Glomerular visceral epithelial cell (primary cell): ENCODE results near the gene STXBP5.
A peak's percentile ranks its signal among the peaks of the same experiment; 100 is the strongest.

ENCODE experiments used
- DNase-seq: peaks from one replicate; pipeline ENCODE4 v3.0.0-alpha.2; 2016; ENCODE audit errors: extremely low spot score

The STXBP5 gene

GRCh38 chr6:147211349-147211748, 7.1 kb downstream of the STXBP5 start:
- DNase-seq = no peak

GRCh38 chr6:147211831-147212230, 7.6 kb downstream of the STXBP5 start:
- no peak for DNase-seq

- no peak for DNase-seq
Measured at GRCh38 chr6:147212622-147213021, 8.4 kb downstream of the STXBP5 start.

- no peak for DNase-seq
Measured at GRCh38 chr6:147213772-147214171, 9.6 kb downstream of the STXBP5 start.

- no peak for DNase-seq
Measured at GRCh38 chr6:147214248-147215227, 10.3 kb downstream of the STXBP5 start.

- no peak for DNase-seq
Measured at GRCh38 chr6:147216915-147217314, 12.7 kb downstream of the STXBP5 start.

DNA sequence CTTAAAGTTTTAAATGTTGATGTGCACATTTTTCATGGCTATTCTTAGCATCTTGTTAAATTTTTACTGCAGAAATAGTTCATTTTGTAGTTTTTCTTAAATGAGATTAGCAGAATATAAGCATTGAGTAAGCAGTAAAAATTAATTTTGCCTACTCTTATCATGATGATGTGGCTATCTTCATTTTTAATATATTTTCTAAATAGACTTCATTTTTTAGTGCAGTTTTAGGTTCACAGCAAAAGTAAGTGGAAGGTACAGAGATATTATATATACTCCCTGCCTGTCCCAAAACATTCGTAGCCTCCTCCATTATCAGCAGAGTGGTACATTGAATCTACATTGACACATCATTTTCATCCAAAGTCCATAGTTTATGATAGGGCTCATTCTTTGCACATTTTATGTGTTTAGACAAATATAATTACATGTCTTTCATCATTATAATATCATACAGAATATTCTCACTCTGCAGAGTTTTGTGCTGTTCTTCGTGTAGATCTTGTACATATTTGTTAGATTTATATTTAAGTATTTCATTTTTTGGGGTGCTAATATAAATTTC, 13.7 kb downstream of the STXBP5 start:
- no peak for DNase-seq

DNA sequence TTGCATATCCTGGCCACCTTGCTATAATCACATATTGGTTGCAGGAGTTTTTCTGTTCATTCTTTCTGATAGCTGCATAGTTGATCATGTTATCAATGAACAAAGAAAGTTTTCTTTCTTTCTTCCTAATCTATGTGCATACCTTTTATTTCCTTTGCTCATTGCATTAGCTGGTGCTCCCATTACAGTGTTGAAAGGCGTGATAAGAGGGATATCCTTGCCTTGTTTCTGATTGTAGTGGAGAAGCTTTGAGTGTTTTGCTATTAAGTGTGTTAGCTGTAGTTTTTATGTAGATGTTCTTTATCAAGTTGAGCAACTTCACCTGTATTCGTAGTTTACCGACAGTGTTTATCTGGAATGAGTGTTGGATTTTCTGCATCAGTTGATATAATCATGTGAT, 14.6 kb downstream of the STXBP5 start:
- DNase-seq = no peak

GRCh38 chr6:147219463-147219862, 15.2 kb downstream of the STXBP5 start:
- no peak for DNase-seq

- no peak for DNase-seq
Measured at GRCh38 chr6:147220345-147220744, 16.1 kb downstream of the STXBP5 start.

DNA sequence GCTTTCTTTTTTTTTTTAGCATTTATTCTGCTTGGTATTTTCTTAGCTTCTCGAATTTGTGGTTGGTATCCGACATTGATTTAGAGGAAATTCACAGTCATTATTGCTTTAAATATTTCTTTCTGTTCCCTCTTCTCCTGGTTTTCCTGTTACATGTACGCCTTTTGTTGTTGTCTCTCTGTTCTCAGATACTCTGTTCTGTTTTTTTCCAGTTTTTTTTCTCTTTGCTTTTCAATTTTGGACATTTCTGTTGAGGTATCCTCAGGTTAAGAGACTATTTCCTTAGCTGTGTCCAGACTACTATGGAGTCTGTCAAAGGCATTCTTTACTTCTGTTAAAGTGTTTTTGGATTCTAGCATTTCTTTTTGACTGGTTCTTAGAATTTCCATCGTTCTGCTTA, 17.5 kb downstream of the STXBP5 start:
- DNase-seq = no peak

- peak; percentile 22 for DNase-seq
Measured at GRCh38 chr6:147222160-147222838, 18.1 kb downstream of the STXBP5 start.

DNA sequence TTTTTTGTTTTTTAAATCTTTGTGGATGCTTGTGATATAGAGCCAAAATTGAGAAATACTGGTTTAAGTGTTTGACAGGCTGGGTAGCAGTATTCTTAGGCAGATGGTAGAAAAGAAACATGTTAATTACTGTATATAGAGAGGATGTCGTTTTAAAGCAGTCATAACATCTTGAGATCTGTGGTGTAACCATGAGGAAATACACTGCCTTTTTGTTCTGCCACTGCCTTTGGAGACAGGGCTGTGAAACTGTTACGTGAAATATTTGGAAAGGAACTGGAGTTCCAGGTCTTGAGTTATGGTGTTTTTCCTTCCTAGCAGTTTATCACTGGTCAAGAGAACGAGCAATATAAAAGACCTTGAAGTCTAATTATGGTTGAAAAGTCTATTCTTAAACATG, 19.5 kb downstream of the STXBP5 start:
- no peak for DNase-seq

GRCh38 chr6:147226163-147226724, 22.0 kb downstream of the STXBP5 start:
- DNase-seq = no peak

- no peak for DNase-seq
Measured at GRCh38 chr6:147226877-147227276, 22.7 kb downstream of the STXBP5 start.

DNA sequence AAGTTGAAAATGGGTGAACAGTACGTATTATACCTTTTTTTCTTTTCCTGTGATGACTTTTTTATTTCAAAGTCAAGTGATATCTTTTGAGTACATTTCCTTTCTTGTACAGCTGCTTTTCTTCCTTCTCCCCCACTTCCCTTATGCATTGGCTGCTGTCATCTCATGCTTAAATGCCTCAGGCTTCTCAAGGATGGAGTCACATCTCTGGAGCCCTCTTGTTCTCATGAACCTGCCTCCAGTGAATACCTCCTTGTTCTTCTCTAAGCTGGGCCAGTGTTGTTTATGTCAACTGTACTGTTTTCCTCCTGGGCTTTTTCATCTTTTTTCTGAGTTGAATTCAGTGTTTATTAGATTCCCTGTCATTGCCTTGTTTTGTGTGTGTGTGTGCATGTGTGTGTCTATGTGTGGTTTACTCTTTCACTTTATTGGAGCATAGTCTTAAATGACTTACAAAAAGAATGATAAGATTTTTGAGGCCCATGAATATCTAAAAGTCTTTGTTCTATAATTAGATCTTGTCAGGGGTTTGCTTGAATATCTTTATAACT, 23.6 kb downstream of the STXBP5 start:
- no peak for DNase-seq

- DNase-seq = no peak
Measured at GRCh38 chr6:147231589-147231988, 27.4 kb downstream of the STXBP5 start.

GRCh38 chr6:147234685-147235084, 30.5 kb downstream of the STXBP5 start:
- DNase-seq = no peak

DNA sequence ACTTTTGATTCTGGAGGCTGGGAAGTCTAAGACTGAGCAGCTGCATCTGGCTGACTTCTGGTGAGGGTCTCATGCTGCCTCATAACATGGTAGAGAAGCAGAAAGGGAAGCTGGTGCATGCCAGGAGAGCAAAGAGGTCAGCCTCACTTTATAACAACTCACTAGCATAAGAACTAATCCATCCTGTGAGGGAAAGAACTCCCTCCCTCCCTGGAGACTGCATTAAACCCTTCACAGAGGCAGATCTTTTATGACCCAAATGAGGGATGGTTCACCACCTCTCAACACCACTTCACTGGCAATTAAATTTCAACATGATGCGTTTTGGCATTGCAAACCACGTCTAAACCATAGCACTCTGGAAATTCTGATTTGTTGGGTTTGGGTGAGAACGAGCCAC, 33.9 kb downstream of the STXBP5 start:
- no peak for DNase-seq

DNA sequence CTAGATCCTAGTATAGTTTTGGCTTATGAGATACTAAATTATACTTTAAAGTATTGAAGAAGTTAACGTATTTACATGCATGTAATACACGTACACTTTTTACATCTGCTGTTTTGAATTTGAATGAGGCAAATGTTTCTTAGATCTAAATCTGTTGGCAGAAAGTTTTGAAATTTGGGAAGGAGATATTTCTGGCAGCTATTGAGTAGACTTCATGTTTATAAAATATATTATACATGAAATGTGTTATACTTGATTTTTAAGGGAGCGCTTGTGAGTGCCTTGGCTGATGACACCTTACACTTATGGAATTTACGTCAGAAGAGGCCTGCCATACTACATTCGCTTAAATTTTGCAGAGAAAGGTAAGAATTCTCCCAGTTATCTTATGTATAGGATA, 34.7 kb downstream of the STXBP5 start:
- DNase-seq = no peak

DNA sequence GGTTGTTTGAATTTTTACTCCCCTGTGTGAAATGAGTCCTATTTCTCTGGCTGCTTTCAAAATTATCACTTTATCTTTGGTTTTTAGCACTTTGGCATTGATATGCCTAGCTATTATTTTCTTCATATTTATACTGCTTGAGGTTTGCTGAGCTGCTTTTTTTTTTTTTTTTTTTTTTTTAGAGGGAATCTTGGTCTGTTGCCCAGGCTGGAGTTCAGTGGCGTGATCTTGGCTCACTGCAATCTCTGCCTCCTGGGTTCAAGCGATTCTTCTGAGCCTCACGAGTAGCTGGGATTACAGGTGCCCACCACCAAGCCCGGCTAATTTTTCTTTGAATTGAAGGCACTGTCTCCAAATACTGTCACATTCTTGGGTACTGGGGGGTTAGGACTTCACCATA, 40.6 kb downstream of the STXBP5 start:
- DNase-seq = no peak

- DNase-seq = no peak
Measured at GRCh38 chr6:147245693-147246092, 41.5 kb downstream of the STXBP5 start.
